ENCODE data around the gene GLG1. TPM values are rescaled to one million over a fixed set of nuclear protein-coding genes. Genes with fewer than 3 reads are reported as not detected.
A peak's percentile ranks its signal among the peaks of the same experiment; 100 is the strongest.

The GLG1 gene
- total RNA-seq, 4 donors from 2014 or later = 72.0 to 170 (median 105) TPM

DNA sequence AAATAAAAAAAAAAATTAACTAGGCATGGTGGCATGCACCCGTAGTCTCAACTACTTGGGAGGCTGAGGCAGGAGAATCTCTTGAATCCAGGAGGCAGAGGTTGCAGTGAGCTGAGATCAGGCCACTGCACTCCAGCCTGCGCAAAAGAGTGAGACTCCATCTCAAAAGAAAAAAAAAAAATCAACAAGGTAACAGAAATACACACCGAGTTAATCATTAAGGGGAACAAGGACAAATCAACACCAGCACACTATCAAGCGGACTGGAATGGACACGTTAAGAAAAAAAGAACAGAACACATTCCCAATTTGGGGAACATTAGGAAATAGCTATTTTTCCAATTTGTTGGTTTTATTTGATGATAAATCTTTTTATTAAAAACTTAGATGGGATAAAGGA is 28.4 kb upstream of the GLG1 start:
- no peak overlapping the region for H3K4me3 ChIP-seq
- intact Hi-C loops (cut with DNase I; ENCODE audit: low total_unique reads) = no loop called here
- H3K27me3 ChIP-seq = no peaks in the 10 kb centered on the region
- in situ Hi-C loops (cut with MboI; ENCODE audit: low sequenced_read_pairs in 4 of 4) = no loop called here
- DNase-seq = no peak
- peaks cover 2 to 74% of the 10 kb centered on the region in 2 donors for H3K36me3 ChIP-seq
- H3K27ac ChIP-seq = no peak overlapping the region
- H3K9me3 ChIP-seq = no peaks in the 10 kb centered on the region
- TF ChIP-seq, protein P1, sequence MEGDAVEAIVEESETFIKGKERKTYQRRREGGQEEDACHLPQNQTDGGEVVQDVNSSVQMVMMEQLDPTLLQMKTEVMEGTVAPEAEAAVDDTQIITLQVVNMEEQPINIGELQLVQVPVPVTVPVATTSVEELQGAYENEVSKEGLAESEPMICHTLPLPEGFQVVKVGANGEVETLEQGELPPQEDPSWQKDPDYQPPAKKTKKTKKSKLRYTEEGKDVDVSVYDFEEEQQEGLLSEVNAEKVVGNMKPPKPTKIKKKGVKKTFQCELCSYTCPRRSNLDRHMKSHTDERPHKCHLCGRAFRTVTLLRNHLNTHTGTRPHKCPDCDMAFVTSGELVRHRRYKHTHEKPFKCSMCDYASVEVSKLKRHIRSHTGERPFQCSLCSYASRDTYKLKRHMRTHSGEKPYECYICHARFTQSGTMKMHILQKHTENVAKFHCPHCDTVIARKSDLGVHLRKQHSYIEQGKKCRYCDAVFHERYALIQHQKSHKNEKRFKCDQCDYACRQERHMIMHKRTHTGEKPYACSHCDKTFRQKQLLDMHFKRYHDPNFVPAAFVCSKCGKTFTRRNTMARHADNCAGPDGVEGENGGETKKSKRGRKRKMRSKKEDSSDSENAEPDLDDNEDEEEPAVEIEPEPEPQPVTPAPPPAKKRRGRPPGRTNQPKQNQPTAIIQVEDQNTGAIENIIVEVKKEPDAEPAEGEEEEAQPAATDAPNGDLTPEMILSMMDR (IDR thresholded peaks at IDR 0.05 in 4 of 5, conservative IDR thresholded peaks at IDR 0.05 in 1 of 5) = no peak
- no peak for TF ChIP-seq POLR2A (IDR thresholded peaks at IDR 0.05)
- no peaks in the 10 kb centered on the region for H3K4me1 ChIP-seq
- no peak for ATAC-seq

DNA sequence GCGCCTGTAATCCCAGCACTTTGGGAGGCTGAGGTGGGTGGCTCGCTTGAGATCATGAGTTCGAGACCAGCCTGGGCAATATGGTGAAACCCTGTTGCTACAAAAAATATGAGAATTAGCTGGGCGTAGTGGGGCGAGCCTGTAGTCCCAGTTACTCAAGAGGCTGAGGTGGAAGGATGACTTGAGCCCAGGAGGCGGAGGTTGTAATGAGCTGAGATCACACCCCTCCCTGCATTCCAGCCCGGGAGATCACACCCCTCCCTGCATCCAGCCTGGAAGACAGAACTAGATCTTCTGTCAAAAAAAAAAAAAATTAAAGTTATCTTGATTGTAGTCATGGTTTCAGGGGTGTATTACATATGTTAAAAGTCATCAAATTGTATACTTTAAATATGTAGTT is 26.8 kb upstream of the GLG1 start:
- in situ Hi-C loops (cut with MboI; ENCODE audit: low sequenced_read_pairs in 4 of 4) = no loop called here
- intact Hi-C loops (cut with DNase I; ENCODE audit: low total_unique reads) = no loop called here
- peaks cover 2 to 79% of the 10 kb centered on the region in 2 donors for H3K36me3 ChIP-seq
- no peak for DNase-seq
- no peak overlapping the region for H3K27ac ChIP-seq
- H3K4me3 ChIP-seq = no peak overlapping the region
- no peaks in the 10 kb centered on the region for H3K9me3 ChIP-seq
- TF ChIP-seq, protein P1 (IDR thresholded peaks at IDR 0.05 in 4 of 5, conservative IDR thresholded peaks at IDR 0.05 in 1 of 5) = no peak
- TF ChIP-seq POLR2A (IDR thresholded peaks at IDR 0.05) = no peak
- H3K4me1 ChIP-seq = no peaks in the 10 kb centered on the region
- no peak for ATAC-seq
- no peaks in the 10 kb centered on the region for H3K27me3 ChIP-seq

DNA sequence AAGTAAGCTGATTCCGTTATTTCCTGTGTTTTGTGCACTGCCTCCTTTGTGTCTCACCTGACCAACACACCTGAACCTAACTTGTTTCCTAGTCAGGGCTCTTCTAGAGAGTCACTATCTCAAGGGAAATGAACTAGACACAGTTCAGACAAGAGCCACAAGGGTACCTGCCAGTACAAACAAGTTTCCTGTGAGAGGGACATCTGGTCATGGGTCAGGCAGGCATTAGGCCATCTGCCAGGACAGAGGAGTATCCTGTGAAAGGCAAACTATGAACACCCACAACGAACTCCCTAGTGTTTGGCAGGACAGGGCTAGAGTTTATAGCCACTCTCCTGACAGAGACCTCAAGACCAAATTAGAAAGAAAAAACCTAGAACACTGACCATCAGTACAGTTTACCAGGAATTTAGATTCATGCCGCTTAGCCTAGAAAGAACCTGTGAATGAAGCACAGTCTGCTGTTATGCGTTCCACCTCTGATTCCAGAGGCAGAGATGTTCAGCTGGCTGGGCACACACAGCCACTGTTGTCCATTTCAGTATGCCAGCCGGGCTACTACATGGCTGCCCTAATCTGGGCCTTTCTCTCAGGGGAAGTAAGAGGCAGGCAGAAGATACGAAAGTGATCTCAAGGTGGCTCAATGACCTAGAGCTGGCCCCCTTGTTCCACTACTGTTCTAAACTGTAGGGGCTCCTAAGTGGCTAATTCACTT is 20.7 kb upstream of the GLG1 start:
- H3K4me3 ChIP-seq = no peak overlapping the region
- DNase-seq (no peak), ATAC-seq (peak in 1 of 2 donors; percentile 37)
- intact Hi-C loops (cut with DNase I; ENCODE audit: low total_unique reads) = no loop called here
- H3K36me3 ChIP-seq = peaks cover 2 to 86% of the 10 kb centered on the region in 2 donors
- no peaks in the 10 kb centered on the region for H3K4me1 ChIP-seq
- in situ Hi-C loops (cut with MboI; ENCODE audit: low sequenced_read_pairs in 4 of 4) = loop anchor here in 1 of 4 donors (10.0 kb wide), 1 partner anchor 143 kb away; no protein-coding TSS in a partner anchor
- no peaks in the 10 kb centered on the region for H3K9me3 ChIP-seq
- H3K27ac ChIP-seq = no peak overlapping the region
- no peaks in the 10 kb centered on the region for H3K27me3 ChIP-seq
- TF ChIP-seq, protein P1 (IDR thresholded peaks at IDR 0.05 in 4 of 5, conservative IDR thresholded peaks at IDR 0.05 in 1 of 5) = no peak
- TF ChIP-seq POLR2A (IDR thresholded peaks at IDR 0.05) = no peak

DNA sequence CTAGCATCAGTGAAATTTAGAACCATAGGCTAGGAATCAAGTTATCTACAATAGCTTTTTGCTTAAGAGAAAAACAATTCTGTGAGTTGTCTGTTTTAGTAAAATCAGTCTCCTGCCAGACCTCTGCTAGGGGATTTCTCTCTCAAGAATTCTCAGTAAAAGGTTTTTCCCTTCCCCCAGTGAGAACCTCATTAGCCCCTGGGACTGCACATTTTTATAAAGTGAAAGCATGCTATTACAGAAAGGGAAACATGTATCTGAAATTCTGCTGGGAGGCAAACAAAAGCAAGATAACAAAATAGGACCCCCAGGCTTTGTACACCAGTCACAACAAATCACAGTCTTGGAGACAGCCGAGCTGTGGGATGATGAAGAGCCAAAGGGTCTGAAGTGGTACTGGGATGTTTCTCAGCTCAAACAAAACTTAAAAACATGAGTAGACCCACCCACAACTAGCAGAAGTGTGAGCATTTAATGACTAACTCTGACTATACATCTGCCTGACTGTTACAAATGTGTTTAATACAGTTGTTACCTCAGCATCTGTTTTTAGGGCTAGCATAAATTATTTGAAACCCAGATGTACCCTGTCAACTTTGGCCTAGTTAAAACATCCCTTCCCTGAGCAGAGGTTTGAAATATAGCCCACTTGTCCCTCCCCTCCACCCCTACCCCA is 20.0 kb upstream of the GLG1 start:
- TF ChIP-seq, protein P1 (IDR thresholded peaks at IDR 0.05 in 4 of 5, conservative IDR thresholded peaks at IDR 0.05 in 1 of 5) = no peak
- no peak for TF ChIP-seq POLR2A (IDR thresholded peaks at IDR 0.05)
- no peaks in the 10 kb centered on the region for H3K4me1 ChIP-seq
- no peaks in the 10 kb centered on the region for H3K9me3 ChIP-seq
- no peak for ATAC-seq
- intact Hi-C loops (cut with DNase I; ENCODE audit: low total_unique reads) = no loop called here
- no peak for DNase-seq
- H3K27ac ChIP-seq = no peak overlapping the region
- in situ Hi-C loops (cut with MboI; ENCODE audit: low sequenced_read_pairs in 4 of 4) = loop anchor here in 1 of 4 donors (10.0 kb wide), 1 partner anchor 142 kb away; no protein-coding TSS in a partner anchor
- H3K36me3 ChIP-seq = peaks cover 0 to 78% of the 10 kb centered on the region in 2 donors
- no peaks in the 10 kb centered on the region for H3K27me3 ChIP-seq
- no peak overlapping the region for H3K4me3 ChIP-seq
